ENCODE measurements around the gene ARHGAP10. TPM values are rescaled to one million over a fixed set of nuclear protein-coding genes. Genes with fewer than 3 reads are reported as not detected.

Gene ARHGAP10
- total and polyA plus RNA-seq, 9 donors = 26.9 to 41.6 (median 33.0) TPM

GRCh38 chr4:148120216-148120615 is 388.3 kb downstream of the ARHGAP10 start:
- peaks cover 4% of the 10 kb centered on the region for H3K36me3 ChIP-seq (ENCODE audit: control insufficient read depth, insufficient read depth, low read length)
- 94% methylated on average over 2 of the region's 3 CpGs for WGBS (ENCODE audit: insufficient coverage)
- no peak overlapping the region for H3K27ac ChIP-seq (ENCODE audit: low read length)
- H3K27me3 ChIP-seq (ENCODE audit: control insufficient read depth, insufficient read depth, low read length) = no peaks in the 10 kb centered on the region
- no peak overlapping the region for H3K4me3 ChIP-seq (ENCODE audit: low read length)
- H3K9me3 ChIP-seq (replicated peaks; ENCODE audit: control insufficient read depth, low read depth, low read length) = peaks cover 24% of the 10 kb centered on the region
- no peak for DNase-seq
- peaks cover 19% of the 10 kb centered on the region for H3K4me1 ChIP-seq (ENCODE audit: control insufficient read depth, insufficient read depth, low read length)

Other genes with a start within 250 kb of the ARHGAP10 start
- 24.3 TPM for gene TMEM184C, start 114.7 kb upstream of the ARHGAP10 start, total RNA-seq
- gene TMEM184C, start 114.7 kb upstream of the ARHGAP10 start, polyA plus RNA-seq (ENCODE audit: insufficient read depth in 1 of 8, insufficient read length in 8 of 8, low replicate concordance in 1 of 8) = 10 to 100 TPM; 17.6 to 24.6 (median 18.6) TPM
- 14.2 TPM for gene PRMT9, start 47.9 kb upstream of the ARHGAP10 start, total RNA-seq
- gene PRMT9, start 47.9 kb upstream of the ARHGAP10 start, polyA plus RNA-seq (ENCODE audit: insufficient read depth in 1 of 8, insufficient read length in 8 of 8, low replicate concordance in 1 of 8) = 10 to 100 TPM in 5 of 8 donors, 1 to 10 TPM in 3; 9.0 to 11.8 (median 10.2) TPM